GM21576 (cell line): ENCODE results near the gene INSC.
"Not testable (repeated sequence)": the region's sequence is repeated elsewhere in the genome, so short reads cannot be mapped to it uniquely, and the experiment has no call there.

Experiments used
- ATAC-seq: cut with Tn5 transposase; IDR thresholded peaks from one replicate; pipeline ENCODE4 v1.9.1; 2021; ENCODE audit warnings: mild to moderate bottlenecking, moderate library complexity; ENCODE audit not compliant: unreplicated experiment

INSC gene

GRCh38 chr11:15114501-15115475 lies at the start of gene INSC:
Gene INSC (plus strand): TSS chr11:15114923. CDS start chr11:15149175, 34,252 bp downstream.
- no peak for ATAC-seq

- ATAC-seq: not testable (repeated sequence)
Observed at GRCh38 chr11:15069751-15070150, 45.0 kb upstream of the INSC start.

GRCh38 chr11:15071556-15072255 lies 43.0 kb upstream of the INSC start:
- ATAC-seq: no peak

- no peak for ATAC-seq
Observed at GRCh38 chr11:15072551-15073143, 42.1 kb upstream of the INSC start.

GRCh38 chr11:15073361-15074205 lies 41.1 kb upstream of the INSC start, which contains the start of gene CALCB:
Gene CALCB (plus strand): TSS chr11:15073593. CDS start chr11:15074719, 1,126 bp downstream.
- ATAC-seq: no peak

GRCh38 chr11:15074206-15075161 lies 40.2 kb upstream of the INSC start:
- ATAC-seq: peak; percentile 95

GRCh38 chr11:15075162-15075526 lies 39.6 kb upstream of the INSC start:
- ATAC-seq: no peak

GRCh38 chr11:15091175-15091574 lies 23.5 kb upstream of the INSC start:
- ATAC-seq: no peak

GRCh38 chr11:15091625-15092024 lies 23.1 kb upstream of the INSC start:
- ATAC-seq: no peak

- ATAC-seq: peak; percentile 66
Observed at GRCh38 chr11:15093432-15093831, 21.3 kb upstream of the INSC start.

GRCh38 chr11:15095736-15096228 lies 18.9 kb upstream of the INSC start:
- ATAC-seq: no peak

- no peak for ATAC-seq
Observed at GRCh38 chr11:15097411-15097810, 17.3 kb upstream of the INSC start.

GRCh38 chr11:15099267-15099666 lies 15.5 kb upstream of the INSC start:
- no peak for ATAC-seq

- ATAC-seq: peak; percentile 73
Observed at GRCh38 chr11:15101072-15101709, 13.5 kb upstream of the INSC start.

- no peak for ATAC-seq
Observed at GRCh38 chr11:15104166-15104565, 10.6 kb upstream of the INSC start.

GRCh38 chr11:15106201-15106965 lies 8.3 kb upstream of the INSC start:
- ATAC-seq: no peak

GRCh38 chr11:15107730-15108515 lies 6.8 kb upstream of the INSC start:
- ATAC-seq: peak; percentile 67
